ENCODE measurements around the gene TRAF3.

DNA sequence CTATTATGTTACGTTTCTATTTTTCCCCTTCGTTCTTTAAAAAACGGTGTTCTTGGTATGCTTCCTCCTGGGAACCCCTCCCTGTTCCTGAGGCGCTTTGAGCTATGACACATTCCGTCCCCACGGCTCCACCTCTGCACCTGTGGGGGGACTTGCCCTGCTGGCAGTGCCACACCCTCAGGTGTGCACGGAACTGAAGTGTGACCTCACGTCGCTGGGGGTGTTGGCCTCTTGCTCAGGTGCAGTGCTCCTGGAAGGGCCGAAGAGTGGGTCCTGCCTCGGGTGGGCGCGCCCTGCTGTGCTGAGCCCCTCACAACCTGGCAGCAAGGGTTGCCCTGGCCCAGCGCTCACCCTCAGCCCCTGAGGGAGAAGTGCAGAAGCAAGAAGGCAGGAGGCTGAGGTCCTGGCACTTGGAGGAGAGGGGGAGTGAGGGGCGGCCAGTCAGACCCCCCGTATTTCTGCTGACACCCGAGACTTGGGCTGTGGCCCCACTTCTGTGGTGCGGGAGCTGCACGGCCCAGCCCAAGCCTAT lies 150.2 kb downstream of the TRAF3 start:
- TF ChIP-seq, protein P1, sequence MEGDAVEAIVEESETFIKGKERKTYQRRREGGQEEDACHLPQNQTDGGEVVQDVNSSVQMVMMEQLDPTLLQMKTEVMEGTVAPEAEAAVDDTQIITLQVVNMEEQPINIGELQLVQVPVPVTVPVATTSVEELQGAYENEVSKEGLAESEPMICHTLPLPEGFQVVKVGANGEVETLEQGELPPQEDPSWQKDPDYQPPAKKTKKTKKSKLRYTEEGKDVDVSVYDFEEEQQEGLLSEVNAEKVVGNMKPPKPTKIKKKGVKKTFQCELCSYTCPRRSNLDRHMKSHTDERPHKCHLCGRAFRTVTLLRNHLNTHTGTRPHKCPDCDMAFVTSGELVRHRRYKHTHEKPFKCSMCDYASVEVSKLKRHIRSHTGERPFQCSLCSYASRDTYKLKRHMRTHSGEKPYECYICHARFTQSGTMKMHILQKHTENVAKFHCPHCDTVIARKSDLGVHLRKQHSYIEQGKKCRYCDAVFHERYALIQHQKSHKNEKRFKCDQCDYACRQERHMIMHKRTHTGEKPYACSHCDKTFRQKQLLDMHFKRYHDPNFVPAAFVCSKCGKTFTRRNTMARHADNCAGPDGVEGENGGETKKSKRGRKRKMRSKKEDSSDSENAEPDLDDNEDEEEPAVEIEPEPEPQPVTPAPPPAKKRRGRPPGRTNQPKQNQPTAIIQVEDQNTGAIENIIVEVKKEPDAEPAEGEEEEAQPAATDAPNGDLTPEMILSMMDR (IDR thresholded peaks at IDR 0.05; ENCODE audit: borderline replicate concordance, extremely low read depth, low read length, poor library complexity, severe bottlenecking) = no peak
- TF ChIP-seq EZH2 (IDR thresholded peaks at IDR 0.05; ENCODE audit: borderline replicate concordance, low read depth, low read length, severe bottlenecking) = no peak

All from DND-41 (cell line).